ENCODE results near the gene GDA.
"Not testable (repeated sequence)": the region's sequence is repeated elsewhere in the genome, so short reads cannot be mapped to it uniquely, and the experiment has no call there.

The GDA gene

DNA sequence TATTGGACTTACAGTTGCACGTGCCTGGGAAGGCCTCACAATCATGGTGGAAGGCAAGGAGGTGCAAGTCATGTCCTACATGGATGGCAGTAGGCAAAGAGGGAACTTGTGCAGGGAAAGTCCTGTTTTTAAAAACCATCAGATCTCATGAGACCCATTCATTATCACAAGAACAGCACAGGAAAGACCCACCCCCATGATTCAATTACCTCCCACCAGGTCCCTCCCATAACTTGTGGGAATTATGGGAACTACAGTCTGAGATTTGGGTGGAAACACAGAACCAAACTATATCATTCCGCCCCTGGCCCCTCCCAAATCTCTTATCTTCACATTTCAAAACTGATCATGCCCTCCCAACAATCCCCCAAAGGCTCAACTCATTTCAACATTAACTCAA is 140.2 kb downstream of the GDA start:
- TF ChIP-seq, protein P1, sequence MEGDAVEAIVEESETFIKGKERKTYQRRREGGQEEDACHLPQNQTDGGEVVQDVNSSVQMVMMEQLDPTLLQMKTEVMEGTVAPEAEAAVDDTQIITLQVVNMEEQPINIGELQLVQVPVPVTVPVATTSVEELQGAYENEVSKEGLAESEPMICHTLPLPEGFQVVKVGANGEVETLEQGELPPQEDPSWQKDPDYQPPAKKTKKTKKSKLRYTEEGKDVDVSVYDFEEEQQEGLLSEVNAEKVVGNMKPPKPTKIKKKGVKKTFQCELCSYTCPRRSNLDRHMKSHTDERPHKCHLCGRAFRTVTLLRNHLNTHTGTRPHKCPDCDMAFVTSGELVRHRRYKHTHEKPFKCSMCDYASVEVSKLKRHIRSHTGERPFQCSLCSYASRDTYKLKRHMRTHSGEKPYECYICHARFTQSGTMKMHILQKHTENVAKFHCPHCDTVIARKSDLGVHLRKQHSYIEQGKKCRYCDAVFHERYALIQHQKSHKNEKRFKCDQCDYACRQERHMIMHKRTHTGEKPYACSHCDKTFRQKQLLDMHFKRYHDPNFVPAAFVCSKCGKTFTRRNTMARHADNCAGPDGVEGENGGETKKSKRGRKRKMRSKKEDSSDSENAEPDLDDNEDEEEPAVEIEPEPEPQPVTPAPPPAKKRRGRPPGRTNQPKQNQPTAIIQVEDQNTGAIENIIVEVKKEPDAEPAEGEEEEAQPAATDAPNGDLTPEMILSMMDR (IDR thresholded peaks at IDR 0.05; ENCODE audit: low read depth, low read length, missing control alignments) = no peak
- no peak overlapping the region for H3K4me3 ChIP-seq (ENCODE audit: low read depth, low read length)
- DNase-seq (ENCODE audit: low read depth) = no peak

DNA sequence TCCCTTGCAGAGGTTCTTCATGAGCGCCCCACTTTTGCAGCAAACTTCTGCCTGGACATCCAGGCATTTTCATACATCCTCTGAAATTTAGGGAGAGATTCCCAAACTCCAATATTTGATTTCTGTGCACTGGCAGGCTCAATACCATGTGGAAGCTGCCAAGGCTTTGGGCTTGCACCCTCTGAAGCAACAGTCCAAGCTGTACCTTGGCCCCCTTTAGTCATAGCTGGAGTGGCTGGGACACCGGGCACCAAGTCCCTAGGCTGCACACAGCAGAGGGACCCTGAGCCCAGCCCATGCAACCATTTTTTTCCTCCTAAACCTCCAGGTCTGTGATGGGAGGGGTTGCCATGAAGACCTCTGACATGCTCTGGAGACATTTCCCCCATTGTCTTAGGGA is 141.1 kb downstream of the GDA start:
- TF ChIP-seq, protein P1 (IDR thresholded peaks at IDR 0.05; ENCODE audit: low read depth, low read length, missing control alignments) = no peak
- H3K4me3 ChIP-seq (ENCODE audit: low read depth, low read length) = no peak overlapping the region
- DNase-seq (ENCODE audit: low read depth) = no peak

DNA sequence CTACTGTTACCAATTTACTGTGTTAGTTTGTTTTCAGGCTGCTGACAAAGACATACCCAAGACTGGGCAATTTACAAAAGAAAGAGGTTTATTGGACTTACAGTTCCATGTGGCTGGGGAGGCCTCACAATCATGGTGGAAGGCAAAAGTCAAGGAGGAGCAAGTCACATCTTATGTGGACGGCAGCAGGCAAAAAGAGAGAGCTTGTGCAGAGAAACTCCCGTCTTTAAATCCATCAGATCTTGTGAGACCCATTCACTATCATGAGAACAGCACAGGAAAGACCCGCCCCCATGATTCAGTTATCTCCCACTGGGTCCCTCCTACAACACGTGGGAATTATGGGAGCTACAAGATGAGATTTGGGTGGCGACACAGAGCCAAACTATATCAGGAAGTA is 142.3 kb downstream of the GDA start:
- H3K4me3 ChIP-seq (ENCODE audit: low read depth, low read length); DNase-seq (ENCODE audit: low read depth): not testable (repeated sequence)

DNA sequence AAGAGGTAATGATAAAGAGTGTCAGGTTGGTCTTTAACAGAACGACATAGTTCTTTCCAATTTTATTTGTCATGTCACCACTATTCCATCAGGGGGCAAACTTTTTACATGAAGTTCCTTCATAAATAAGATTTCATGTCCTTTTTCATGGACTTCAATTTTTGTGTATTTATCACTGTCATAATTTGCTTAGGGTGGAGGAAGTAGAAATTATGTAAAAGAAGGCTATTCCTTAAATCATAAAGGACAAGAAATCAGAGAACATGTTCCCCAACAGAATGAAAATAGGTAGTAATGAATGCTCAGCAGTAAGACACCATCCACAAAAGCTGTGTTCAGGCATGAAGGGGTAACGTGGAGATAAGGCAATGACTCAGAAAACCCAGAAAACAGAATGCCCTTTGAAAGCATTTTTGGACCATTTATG is 143.0 kb downstream of the GDA start:
- TF ChIP-seq, protein P1 (IDR thresholded peaks at IDR 0.05; ENCODE audit: low read depth, low read length, missing control alignments) = peak; percentile 36
- H3K4me3 ChIP-seq (ENCODE audit: low read depth, low read length) = no peak overlapping the region
- no peak for DNase-seq (ENCODE audit: low read depth)

DNA sequence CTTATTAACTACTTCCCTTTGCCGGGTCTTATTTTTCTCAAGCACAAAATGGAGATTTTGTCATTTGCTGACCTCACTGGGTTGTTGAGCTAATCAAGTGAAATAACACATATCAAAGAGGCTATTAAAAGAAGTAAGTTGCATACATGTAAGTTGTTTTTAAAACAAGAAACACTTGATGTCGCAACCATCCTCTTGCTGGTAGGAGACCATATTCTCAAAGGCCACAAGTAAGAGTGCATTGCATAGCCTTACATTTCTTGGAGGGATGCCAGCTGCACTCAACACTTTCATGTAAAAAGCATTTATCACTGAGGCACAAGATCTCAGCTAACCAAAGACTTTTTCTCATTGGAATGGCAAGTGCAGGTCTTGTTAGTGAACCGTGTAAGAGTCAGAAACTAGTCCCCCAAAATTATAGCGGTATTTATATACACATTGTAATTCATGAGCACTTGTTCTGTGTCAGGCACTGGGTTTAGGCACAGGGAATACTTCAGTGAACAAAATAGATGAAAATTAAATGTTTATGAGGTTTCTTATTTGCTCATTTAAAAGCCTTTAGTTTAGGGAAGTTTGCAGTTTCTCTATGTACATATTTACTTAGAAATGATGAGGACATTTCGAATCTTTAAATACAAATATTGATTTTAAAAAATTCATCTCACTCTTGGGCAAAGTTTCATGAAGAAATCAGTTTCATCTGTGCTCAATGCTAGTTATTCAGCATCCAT is 143.8 kb downstream of the GDA start:
- no peak overlapping the region for H3K4me3 ChIP-seq (ENCODE audit: low read depth, low read length)
- no peak for DNase-seq (ENCODE audit: low read depth)
- TF ChIP-seq, protein P1 (IDR thresholded peaks at IDR 0.05; ENCODE audit: low read depth, low read length, missing control alignments) = no peak

DNA sequence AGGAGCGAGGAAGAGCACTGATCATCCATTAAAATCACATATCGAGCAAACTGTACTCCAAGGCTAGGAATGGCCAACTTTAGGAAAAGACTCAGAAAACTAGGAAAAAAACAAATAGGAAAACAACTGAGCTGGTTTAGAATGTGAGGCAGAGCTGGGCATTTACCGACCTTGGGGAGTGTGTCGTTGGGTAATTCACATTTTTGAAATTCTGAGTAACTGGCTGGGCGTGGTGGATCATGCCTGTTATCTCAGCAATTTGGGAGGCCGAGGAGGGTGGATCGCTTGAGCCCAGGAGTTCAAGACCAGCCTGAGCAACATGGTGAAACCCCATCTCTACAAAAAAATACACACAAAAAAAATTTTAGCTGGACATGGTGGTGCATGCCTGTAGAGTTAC is 145.7 kb downstream of the GDA start:
- no peak overlapping the region for H3K4me3 ChIP-seq (ENCODE audit: low read depth, low read length)
- no peak for DNase-seq (ENCODE audit: low read depth)
- TF ChIP-seq, protein P1 (IDR thresholded peaks at IDR 0.05; ENCODE audit: low read depth, low read length, missing control alignments) = no peak

DNA sequence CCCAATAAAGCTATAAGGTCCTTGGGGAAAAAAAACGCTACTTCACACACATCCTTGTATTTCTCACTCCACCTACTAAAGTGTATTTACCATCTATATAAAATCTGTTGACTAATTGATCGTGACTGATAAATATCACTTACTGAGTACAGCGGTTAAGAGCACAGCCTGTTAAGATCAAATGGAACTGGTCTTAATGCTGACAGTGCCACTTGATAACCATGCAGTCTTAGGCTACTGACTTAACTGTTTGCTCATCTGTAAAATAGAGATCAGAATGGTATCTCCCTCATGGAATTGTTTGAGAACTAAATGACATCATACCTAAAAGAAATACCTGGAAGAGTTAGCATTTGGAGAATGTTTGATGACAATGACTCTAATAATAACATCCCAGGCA is 148.3 kb downstream of the GDA start:
- no peak overlapping the region for H3K4me3 ChIP-seq (ENCODE audit: low read depth, low read length)
- TF ChIP-seq, protein P1 (IDR thresholded peaks at IDR 0.05; ENCODE audit: low read depth, low read length, missing control alignments) = no peak
- no peak for DNase-seq (ENCODE audit: low read depth)
